ENCODE data around the gene SFTA2. TPM values are rescaled to one million over a fixed set of nuclear protein-coding genes. Genes with fewer than 3 reads are reported as not detected.

The SFTA2 gene
- total and polyA plus RNA-seq, 10 of the 15 experiments (the other 5 are each of a cell fraction or from before 2014, with no cell fraction given), result 0.15 to 0.92 (median 0.33) TPM; not detected in 4

DNA sequence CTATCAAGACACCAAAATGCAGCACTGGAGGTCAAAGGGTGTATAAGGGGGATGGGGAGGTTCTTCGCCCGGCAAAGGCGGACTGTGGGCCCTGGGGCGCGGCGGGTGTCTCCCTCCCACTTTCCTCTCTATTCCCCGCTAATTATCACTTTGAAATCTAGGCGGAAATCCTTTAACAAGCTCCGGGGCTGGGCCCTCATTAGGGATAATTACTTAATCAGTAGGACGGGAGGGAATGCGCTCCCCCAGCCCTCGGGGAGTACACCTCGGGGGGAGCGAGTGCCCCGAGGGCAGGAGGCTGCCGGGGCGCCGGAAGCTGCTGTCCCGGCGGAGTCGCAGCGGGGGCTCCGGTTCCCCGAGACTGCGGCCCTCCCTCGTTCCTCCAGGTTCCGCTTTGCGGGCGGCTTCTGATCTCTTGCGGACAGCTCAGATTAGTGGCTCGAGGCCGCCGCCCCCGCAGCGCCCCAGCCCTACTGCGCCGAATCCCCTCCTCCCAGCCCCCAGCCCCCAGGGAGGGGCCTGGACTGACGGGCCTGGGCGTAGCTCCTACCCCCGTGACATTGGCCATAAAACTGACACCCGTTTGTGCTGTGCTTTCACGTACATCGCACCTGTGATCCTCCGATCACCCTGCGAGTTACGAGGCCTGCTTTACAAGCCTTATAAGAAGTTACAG is 23.5 kb upstream of the SFTA2 start (continued):
- TF ChIP-seq ATF7 (IDR thresholded peaks at IDR 0.05; ENCODE audit: low read depth), result no peak
- TF ChIP-seq NR2F1 (conservative IDR thresholded peaks at IDR 0.05), result peak; percentile 59
- TF ChIP-seq PML (IDR thresholded peaks at IDR 0.05; ENCODE audit: low read length), result peak; percentile 36; the same call in 1 of the 2 replicates
- TF ChIP-seq, protein P1, sequence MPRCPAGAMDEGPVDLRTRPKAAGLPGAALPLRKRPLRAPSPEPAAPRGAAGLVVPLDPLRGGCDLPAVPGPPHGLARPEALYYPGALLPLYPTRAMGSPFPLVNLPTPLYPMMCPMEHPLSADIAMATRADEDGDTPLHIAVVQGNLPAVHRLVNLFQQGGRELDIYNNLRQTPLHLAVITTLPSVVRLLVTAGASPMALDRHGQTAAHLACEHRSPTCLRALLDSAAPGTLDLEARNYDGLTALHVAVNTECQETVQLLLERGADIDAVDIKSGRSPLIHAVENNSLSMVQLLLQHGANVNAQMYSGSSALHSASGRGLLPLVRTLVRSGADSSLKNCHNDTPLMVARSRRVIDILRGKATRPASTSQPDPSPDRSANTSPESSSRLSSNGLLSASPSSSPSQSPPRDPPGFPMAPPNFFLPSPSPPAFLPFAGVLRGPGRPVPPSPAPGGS (IDR thresholded peaks at IDR 0.05; ENCODE audit: borderline replicate concordance, insufficient read depth, low read depth, low read length, poor library complexity, severe bottlenecking), result no peak

DNA sequence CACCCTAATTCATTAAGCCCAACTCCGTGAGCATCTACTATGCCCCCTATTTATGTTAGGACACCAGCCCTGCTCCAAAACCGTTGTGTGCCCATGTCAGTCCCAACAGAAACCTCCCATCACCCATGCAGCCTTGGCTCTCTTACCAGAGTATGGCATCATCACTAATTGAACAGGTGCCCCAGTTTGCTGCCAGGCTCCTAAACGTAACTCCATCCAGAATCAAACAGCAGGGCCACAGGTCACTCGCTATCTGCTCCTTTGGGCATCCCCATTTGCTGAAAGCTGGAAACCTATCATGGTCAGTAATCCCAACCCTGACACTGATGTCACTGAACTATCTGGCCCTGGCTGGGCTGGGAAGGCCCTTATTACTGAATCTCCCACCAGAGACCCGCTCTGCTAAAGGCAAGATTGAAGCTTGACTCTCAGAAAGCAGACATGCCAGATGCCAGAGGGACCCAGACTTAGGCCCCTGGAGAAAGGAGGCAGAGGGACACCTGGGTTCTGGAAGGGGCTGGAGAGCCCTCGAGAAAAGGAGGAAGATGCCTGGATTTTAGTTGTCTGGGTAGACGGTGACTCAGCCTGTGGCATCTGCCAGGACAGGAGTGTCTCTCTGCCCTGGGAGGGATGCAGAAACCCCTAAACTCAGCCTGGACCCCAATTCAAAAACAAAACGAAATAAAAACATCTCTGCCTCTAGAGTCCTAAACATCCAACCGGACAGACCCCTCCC is 22.8 kb upstream of the SFTA2 start:
- intact Hi-C loops (cut with micrococcal nuclease; ENCODE audit: unreplicated experiment) (no loop called here), in situ Hi-C loops (cut with MboI) (no loop called here)
- TF ChIP-seq CTCF (IDR thresholded peaks at IDR 0.05 in 2 of 3, conservative IDR thresholded peaks at IDR 0.05 in 1 of 3; ENCODE audit: control insufficient read depth in 2 of 3, extremely low read depth in 1 of 3, insufficient read depth in 1 of 3, low read depth in 3 of 3, low read length in 3 of 3) (no peak), ATF2 (IDR thresholded peaks at IDR 0.05; ENCODE audit: low read length) (no peak)
- TF ChIP-seq, protein P2, sequence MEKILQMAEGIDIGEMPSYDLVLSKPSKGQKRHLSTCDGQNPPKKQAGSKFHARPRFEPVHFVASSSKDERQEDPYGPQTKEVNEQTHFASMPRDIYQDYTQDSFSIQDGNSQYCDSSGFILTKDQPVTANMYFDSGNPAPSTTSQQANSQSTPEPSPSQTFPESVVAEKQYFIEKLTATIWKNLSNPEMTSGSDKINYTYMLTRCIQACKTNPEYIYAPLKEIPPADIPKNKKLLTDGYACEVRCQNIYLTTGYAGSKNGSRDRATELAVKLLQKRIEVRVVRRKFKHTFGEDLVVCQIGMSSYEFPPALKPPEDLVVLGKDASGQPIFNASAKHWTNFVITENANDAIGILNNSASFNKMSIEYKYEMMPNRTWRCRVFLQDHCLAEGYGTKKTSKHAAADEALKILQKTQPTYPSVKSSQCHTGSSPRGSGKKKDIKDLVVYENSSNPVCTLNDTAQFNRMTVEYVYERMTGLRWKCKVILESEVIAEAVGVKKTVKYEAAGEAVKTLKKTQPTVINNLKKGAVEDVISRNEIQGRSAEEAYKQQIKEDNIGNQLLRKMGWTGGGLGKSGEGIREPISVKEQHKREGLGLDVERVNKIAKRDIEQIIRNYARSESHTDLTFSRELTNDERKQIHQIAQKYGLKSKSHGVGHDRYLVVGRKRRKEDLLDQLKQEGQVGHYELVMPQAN (conservative IDR thresholded peaks at IDR 0.05), result no peak
- peak overlapping the region; percentile 54; the same call in 1 of the 2 replicates for H3K4me3 ChIP-seq
- SMC1A ChIA-PET (ENCODE audit: uncharacterized antibody, unreplicated experiment), result interaction anchor here (1.4 kb wide), 1 partner anchor 39 kb away, joined by 6 read pairs; no protein-coding TSS in a partner anchor
- H3K27me3 ChIP-seq (replicated peaks in 1 of 2; ENCODE audit: control insufficient read depth in 2 of 2, insufficient read depth in 2 of 2, low read length in 1 of 2), result no peaks in the 10 kb centered on the region; a peak in 1 of 4 replicates
- WGBS (ENCODE audit: insufficient coverage, insufficient replicate concordance, low lambda C conversion rate, missing lambda C conversion rate), result 55% methylated on average over 8 of the region's 9 CpGs
- H3K4me1 ChIP-seq (ENCODE audit: control insufficient read depth, insufficient read depth, low read length), result peaks cover 21% of the 10 kb centered on the region
- ATAC-seq (no peak; the same call in 2 of the 3 replicates), FAIRE-seq (no peak), DNase-seq (ENCODE audit: low read depth, low spot score) (no peak)
- TSS peak; percentile 77 for BruUV-seq (replicated peaks)
- H3K4me2 ChIP-seq (ENCODE audit: control insufficient read depth, insufficient read depth), result peak overlapping the region; percentile 91
- CTCF ChIA-PET, result interaction anchor here (1.2 to 2.8 kb wide), 5 partner anchors 41 to 125 kb away, joined by 3 to 9 read pairs (median 3); partner anchors contain the start of gene VARS2
- POLR2A ChIA-PET, result interaction anchor here (0.9 kb wide), 1 partner anchor 39 kb away, joined by 3 read pairs; no protein-coding TSS in a partner anchor
- peaks cover 2% of the 10 kb centered on the region; the same call in 2 of the 3 replicates for H3K9me3 ChIP-seq (replicated peaks; ENCODE audit: control insufficient read depth, insufficient read depth, low read length)
- peak overlapping the region; percentile 90 for H2AFZ ChIP-seq (ENCODE audit: control insufficient read depth, low read depth, low read length)
- peak overlapping the region; percentile 68 for H3K9ac ChIP-seq (ENCODE audit: control insufficient read depth, insufficient read depth, low read length)
- no peaks in the 10 kb centered on the region for H4K20me1 ChIP-seq (ENCODE audit: control insufficient read depth, insufficient read depth)
- H3K27ac ChIP-seq (ENCODE audit: control insufficient read depth, insufficient read depth), result no peak overlapping the region
- RAD21 ChIA-PET (ENCODE audit: unreplicated experiment), result interaction anchor here (0.6 to 1.4 kb wide), 6 partner anchors 27 to 488 kb away, joined by 3 to 4 read pairs (median 3); no protein-coding TSS in a partner anchor
- no peaks in the 10 kb centered on the region for H3K79me2 ChIP-seq (ENCODE audit: control insufficient read depth, insufficient read depth, low read length)
- no peaks in the 10 kb centered on the region for H3K36me3 ChIP-seq (ENCODE audit: control insufficient read depth in 2 of 2, insufficient read depth in 2 of 2, low read length in 1 of 2)
